NCI-H510A treated with DMSO at 0.1 percent for 48 hours (cell line): ENCODE measurements around the gene SLC43A1.

Experiments
- DNase-seq: peaks from one replicate; lab custom pipeline; 2025; lab: John Stamatoyannopoulos, UW

The SLC43A1 gene

DNA sequence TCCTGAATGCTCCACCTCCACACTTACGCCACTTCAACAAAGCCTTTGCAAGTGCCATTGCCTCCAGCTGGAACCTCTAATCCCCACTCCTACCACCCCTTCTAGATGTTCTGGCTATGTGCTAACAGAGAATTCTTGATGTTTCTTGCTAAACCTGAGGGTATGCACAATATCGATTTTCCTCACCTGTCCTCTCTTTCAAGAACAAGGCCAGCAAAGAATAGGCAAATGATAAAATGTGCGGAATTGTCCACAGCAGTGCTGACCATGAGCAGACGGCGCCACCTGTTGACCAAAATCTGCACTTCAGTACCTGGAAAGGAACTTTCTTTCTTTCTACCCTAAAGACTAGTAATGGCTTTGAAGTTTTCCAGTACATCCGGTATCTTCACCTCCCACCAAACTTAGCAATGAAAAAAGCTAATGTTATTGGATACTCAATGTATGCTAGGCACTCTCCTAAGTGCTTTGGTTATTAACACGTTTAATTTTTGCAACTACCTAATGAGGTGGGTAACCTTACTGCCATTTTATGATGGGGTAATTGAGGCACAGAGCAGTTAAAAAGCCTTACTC is 11.6 kb upstream of the SLC43A1 start:
- peak; percentile 81 for DNase-seq

- no peak for DNase-seq
These were observed 7.9 kb upstream of the SLC43A1 start for GRCh38 chr11:57523419-57523818.

GRCh38 chr11:57521116-57521515 is 5.6 kb upstream of the SLC43A1 start:
- DNase-seq = no peak

- DNase-seq = no peak
These were observed 550 bp upstream of the SLC43A1 start for GRCh38 chr11:57516061-57516443.

GRCh38 chr11:57514538-57515331 is 767 bp downstream of the SLC43A1 start:
- DNase-seq = peak; percentile 41

DNA sequence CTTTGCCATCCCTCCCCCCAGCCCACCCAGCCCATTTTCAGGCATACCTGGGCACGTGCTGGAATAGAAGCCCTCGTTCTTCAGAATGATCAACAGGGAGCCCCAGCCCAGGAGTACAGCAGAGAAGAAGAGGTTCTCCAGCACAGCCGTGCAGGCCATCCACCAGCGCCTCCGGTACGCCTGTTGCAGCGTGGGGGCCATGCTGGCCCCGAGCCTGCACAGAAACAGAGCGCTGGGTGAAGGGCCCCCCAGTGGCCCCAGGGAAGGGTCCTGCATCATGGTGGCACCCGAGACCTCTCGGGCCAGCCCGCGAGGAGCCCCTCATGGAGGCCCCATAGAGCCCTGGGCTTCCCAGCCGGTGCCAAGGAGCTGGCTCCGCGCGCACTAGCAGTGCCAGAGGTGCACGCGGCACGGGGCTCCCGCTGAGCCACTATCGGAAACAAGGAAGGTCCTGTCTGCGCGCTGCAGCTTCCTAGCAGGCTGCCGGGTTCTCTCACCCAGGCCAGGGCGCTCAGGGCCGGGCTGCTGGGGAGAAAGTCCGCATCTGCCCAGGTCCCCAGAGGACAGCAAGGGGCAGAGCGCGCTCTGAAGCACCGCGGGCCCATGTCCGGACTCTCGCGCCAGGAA is 1.5 kb downstream of the SLC43A1 start:
- peak; percentile 31 for DNase-seq

DNA sequence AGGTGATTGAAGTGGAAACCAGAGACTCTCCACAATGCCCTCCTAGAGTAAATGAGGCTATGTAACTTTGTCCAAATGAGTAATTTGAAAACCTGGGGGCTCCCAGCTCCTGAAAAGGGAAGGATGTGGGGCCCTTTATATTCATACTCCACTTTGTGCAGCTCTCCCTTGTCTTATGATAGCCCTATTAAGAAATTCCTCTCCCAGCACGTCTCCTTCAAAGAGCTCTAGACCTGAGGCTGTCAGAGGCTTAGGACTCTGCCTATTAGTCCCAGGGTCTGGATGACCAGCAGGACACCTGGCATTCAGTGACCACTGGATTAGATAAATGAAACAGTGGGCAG is 2.1 kb downstream of the SLC43A1 start:
- no peak for DNase-seq

- no peak for DNase-seq
These were observed 2.7 kb downstream of the SLC43A1 start for GRCh38 chr11:57512646-57513451.

GRCh38 chr11:57511741-57512430 is 3.6 kb downstream of the SLC43A1 start:
- no peak for DNase-seq

- no peak for DNase-seq
These were observed 6.9 kb downstream of the SLC43A1 start for GRCh38 chr11:57508341-57509170.

- DNase-seq = no peak
These were observed 9.0 kb downstream of the SLC43A1 start for GRCh38 chr11:57506522-57506921.

- DNase-seq = no peak
These were observed 11.0 kb downstream of the SLC43A1 start for GRCh38 chr11:57504511-57504910.

- no peak for DNase-seq
These were observed 12.6 kb downstream of the SLC43A1 start for GRCh38 chr11:57502870-57503269.

- DNase-seq = peak; percentile 34
These were observed 13.1 kb downstream of the SLC43A1 start for GRCh38 chr11:57502376-57502775.

DNA sequence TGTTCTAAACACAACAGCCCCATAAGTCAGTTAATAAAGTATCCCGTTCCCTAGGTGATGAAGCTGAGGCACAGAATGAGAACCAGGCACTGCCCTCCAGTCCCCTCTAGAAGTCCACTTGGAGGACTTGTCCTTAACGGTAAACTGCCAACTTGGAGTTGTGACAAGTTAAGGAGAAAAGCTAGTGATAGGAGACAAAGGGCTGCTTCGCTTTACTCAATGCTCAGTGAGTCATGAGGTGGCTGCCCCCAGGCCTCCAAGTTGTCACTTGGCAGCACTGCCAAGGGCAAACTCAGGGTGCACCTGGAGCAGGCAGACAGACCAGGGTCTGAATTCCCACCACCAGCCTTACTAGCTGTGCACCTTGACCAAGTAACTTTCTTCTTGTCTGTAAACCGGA is 13.5 kb downstream of the SLC43A1 start:
- no peak for DNase-seq

DNA sequence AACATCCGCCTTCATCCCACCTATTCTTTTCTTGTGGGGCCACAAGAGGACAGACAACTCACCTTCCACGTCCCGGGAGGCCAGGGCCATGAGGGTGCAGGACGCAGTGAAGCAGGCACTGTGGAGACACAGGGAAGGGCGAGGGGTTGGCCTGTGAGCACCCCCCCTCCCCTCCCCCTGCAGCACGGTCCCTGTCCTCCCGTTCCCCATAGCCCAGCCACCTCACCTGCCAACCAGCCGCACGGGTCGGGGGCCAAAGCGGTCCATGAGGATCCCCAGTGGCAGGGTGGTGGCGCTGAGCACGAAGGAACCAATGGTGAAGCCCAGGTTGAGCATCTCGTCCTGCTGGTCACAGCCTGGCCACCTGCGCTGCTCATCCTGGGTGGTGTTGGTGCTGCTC is 14.6 kb downstream of the SLC43A1 start:
- DNase-seq = no peak

DNA sequence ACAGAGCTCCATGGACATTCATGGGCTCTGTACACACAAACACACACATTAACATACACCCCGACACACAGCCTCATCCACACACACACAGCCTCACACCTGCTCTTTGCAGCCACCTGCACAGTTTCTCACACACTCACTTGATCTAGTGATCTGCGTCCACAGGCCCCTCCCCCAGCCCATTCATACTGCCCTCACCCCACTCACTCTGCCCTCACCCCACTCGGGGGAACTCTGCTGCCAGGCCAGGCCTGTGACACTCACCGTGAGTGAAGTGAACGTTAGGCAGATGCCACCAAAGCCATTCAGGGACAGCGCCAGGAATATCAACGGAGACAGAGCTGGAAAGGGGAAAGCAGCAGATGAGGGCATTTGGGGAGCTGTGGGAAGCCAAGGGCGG is 15.0 kb downstream of the SLC43A1 start:
- DNase-seq = peak; percentile 32

DNA sequence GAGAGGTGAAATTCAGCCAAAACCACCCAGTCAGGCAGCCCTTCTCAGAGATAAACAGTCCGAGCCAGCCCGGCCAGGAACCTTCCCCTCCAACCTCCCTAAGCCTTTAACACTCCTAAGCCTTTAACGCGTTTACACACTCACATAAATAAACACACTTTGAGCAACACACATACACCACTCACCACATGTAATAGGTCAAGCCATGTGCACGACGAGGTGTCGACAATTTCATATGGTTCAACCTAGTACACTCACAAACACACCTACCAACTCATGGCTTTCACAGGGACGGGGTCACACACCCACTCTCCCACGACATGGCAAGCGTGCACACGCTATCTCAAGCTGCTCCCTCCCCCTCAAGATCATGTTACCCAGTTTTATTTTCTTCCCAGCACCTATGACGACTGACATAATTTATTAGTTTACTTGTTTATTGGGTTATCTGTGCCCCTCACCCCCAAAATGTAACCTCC is 15.5 kb downstream of the SLC43A1 start:
- DNase-seq = peak; percentile 32

GRCh38 chr11:57499413-57499982 is 16.0 kb downstream of the SLC43A1 start:
- DNase-seq = no peak

DNA sequence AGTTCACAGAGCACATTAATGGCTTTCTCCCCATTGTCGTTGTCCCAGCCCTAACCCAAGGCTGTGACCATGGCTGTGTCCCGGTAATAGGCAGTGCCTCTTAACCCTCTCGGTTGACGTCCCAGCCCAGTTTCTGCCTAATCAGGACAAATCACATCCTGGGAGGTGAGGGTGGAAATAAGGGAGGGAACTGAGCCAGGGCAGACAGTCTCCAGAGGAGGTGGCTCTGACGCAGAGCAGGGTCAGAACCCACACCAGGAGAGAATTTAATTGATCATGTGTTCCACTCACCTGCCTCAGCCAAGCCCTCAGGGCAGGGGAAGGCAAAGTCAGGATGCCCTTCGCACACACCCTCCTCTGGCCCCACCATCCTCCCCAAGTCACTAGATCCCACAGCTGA is 17.0 kb downstream of the SLC43A1 start:
- DNase-seq = no peak
